HT-29 (cell line): ENCODE results near the gene WT1. TPM values are rescaled to one million over a fixed set of nuclear protein-coding genes. Genes with fewer than 3 reads are reported as not detected.

Source experiments
- DNase-seq: peaks from one replicate; pipeline ENCODE4 v3.0.0-alpha.2; 2015; ENCODE audit warnings: low spot score
- total RNA-seq: library from RNA; depleted of rRNA; stranded (reverse); fragments of >200 nt; shearing (Covaris generic); gene quantifications from 2 replicates; pipeline ENCODE4 v1.2.3, GENCODE V29; 2014

Gene WT1
- total RNA-seq, 1 experiment from 2014 or later: not detected

DNA sequence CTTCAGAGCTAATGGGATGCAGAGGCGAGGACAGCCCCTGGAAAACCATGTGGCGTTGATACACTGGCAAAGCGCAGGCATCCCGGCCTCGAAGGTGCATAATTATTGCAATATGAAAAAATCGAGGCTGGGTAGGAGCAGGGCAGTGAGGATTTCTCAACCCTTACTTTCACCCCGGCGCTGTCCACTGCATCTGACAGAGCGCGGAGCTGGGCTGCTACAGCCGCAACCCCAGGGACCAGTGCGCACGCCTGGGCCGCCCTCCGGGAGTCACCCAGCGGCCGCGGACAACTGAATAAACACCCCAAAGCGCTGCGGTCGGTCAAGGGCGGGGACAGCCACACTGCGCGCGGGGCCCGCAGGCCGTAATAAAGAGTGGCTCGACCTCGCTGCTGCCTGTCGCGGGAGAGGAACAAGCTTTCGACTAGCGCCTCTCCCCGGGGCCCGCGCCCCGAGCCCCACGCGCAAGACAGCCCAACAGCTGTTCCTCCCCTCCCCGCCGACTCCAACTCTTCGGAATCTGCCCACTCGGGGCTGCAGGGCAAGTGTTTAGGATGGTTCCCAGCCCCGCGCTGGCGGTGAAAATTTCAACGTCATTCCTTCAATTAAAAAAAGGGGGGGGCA lies 3.6 kb upstream of the WT1 start:
- no peak for DNase-seq

DNA sequence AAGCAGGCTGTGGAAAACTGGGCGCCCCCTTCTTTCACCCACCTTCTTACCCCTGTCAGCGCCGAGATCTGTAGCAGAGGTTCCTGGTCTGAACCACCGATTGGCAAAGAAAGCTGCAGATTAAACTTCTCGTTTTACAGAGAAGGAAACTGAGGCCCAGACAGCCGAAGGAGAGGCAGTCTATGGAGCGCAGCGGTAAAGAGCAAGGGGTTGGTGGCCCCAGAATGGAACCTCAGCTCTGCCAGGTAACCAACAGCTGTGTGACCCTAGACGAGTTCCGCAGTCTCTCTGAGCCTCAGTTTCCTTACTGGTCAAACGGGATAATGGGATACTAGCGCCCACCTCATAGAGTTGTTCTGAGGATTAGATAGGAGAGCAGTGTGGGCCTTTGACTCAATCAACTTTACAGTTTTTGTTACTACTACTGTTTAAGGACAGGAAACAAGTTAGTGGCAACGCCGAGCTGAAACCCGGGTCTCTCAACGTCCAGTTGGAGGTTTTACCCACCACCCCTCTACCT lies 3.1 kb upstream of the WT1 start:
- DNase-seq: no peak

DNA sequence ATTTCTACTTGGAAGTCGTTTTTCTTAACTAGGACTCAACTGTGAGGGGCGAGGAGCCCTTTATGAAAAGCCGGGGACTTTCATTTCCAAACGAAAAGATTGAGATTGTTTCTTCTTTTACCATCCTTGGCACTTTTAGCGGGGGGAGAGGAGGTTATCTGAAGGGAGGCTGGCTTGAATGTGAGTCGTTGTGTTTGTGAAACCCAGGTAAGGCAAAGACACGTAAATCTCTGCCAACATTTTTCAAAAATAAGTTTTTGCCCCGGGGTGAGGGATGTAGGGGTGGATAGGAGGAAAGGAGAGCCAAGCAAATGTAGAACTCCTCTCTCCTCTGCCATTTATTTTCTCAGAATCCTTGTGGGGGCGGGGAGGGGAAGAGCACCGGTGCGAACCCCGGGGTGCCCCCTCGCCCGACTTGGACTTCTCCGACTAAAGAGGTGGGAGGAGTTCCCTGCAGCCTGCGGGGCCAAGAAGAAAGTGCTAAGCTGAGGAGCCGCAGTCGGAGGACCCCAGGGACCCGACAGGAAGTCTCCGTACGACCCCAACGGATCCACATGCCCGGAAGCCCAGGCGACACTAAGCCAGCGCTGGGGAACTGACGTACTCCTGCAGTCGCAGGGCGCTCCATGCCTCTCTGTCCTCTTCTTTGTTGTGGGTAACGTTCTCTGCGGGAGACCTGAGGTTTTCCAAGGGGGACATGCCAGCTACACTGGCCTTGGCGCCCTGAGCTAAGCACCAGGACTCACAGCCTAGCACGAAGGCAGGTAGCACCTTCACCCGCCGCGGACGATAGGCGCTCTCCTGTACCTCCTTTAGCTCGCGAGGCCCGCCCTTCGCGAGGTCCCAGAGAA lies 2.4 kb upstream of the WT1 start:
- DNase-seq: no peak

DNA sequence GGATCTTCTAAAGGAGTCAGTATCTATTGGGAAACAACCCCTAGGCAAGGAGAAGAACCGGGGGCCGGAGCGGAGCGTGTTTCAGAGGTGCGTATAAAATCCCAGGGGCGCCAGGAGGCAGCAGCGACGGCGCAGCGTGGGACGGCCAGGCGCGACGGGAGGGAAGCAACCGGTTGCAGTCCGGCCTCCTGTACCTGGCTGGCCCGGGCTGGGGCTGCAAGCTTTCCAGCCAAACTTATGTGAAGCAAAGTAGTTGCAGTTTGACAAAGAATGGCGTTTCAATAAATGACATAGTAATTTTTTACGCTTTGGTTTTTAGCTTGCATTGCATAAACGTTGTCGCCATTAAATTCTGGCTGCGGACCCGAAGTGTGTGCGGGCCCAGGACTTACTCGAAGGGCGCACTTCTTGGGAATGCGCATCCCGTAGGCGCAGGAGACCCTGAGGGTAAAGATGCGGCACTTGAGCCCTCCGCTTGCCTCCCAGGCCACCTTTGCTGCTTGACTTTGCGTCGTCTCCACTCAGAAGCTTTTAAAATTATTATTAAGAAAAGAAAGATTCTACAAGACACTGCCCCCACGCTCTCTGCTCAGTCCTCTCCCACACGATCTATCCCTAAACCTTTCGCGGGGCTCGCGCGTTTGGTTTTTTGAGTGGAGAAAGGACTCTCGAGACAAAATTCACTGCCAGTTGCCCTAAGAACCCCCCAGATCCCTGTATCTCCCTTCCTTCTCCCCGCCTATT lies 1.6 kb upstream of the WT1 start:
- DNase-seq: no peak

DNA sequence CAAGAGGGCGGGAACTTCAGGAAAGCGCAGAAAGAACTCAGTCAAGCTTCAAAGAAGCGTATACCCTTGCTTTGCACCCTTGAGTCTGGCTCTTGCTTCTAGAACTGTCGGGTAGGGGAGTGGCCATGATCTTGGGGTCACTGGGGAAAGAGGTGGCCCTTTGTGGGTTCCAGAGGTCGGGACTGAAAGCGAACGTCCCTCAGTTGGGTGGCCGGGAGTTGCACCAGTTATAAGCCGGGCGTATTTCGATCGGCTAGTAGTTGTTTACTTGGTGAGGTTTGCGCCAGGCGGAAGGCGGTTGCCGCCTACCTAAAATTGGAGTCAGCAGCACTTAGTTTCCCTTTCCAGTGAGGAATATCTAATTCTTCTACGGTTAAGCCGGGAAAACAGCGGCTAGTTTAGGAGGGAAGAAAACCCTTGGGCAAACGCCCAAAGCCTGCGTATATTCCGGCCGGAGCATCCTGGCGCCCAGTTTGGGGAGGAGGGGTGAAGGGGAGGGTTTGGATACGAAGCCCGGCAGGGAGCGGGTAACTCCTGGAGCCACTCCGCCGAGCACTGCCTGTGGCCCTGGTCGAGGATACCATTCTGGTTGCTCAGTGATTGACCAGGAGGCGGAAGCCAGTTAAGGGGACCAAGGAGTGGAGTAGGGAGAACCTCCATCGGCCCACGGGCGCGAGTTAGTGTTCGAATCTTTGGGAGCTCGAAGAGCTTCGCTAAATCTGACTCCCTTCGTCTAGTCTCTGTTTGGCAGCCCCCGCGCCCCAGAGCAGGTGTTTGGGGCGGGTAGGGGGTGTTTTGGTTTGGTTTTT lies 807 bp upstream of the WT1 start:
- DNase-seq: no peak

DNA sequence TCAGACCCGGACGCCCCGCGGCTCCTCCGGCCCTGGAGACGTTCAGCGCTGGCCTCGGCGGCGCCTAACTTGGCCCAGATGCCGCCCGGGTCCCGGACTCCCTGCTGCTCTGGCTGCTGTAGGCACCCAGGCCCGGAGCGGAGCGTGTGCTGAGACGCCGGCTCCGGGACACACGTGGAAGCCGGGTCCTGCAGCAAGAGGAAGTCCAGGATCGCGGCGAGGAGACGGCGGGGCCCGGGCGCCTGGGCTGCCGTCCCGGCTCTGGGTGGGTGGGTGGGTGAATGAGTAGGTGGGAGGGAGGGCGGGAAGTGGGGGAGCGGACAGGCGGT lies 223 bp downstream of the WT1 start:
- no peak for DNase-seq

DNA sequence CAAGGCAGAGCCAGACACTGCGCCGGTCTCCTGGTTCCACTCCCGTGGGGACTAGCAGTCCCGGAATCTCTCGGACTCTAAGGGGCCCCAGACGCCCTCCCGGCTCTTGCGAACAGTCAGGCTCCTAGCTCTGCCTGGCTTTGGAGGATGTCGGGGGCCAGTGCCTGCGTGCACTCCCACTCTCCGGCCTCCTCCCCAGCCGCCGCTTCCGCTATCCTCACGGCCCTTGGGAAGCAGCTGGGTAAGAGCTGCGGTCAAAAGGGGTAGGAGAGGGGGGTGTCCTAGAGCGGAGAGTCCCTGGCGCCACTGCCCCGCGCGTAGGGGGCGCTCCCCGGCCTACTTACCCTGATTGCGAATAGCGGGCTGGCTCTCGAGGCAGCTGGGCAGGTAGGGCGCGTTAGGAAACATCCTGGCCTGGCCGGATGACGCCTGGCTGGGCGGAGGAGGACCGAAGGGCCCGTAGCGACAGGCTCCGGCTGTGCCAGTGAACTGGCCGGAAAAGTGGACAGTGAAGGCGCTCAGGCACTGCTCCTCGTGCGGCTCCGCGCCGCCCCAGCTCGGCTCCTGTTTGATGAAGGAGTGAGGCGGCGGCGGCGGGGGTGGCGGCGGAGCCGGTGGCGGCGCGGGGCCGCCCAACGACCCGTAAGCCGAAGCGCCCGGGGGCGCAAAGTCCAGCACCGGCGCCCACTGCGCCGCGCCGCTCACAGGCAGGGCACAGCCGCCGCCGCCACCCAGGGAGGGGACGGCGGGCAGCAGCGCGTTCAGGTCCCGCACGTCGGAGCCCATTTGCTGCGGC lies 785 bp downstream of the WT1 start:
- DNase-seq: no peak

DNA sequence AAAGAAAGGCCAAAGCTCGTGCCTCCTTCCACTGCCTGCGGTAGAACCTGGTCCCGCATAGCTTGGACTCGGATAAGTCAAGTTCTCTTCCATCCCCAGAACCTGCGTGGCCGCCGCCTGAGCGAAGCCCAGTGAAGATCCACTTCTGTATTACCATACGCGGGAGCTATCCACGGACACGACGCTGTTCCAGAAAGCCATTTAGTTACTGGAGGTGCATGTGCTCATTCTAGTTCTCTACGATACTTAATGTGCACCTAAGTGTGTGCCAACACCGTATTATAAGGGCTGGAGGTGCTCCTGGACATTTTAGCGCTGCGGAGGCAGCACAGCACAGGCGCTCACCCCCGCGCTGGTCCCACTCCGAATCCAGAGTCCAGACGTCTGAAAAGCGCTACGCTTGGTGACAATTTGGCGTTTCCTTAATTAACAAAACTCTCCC lies 1.4 kb downstream of the WT1 start:
- no peak for DNase-seq

DNA sequence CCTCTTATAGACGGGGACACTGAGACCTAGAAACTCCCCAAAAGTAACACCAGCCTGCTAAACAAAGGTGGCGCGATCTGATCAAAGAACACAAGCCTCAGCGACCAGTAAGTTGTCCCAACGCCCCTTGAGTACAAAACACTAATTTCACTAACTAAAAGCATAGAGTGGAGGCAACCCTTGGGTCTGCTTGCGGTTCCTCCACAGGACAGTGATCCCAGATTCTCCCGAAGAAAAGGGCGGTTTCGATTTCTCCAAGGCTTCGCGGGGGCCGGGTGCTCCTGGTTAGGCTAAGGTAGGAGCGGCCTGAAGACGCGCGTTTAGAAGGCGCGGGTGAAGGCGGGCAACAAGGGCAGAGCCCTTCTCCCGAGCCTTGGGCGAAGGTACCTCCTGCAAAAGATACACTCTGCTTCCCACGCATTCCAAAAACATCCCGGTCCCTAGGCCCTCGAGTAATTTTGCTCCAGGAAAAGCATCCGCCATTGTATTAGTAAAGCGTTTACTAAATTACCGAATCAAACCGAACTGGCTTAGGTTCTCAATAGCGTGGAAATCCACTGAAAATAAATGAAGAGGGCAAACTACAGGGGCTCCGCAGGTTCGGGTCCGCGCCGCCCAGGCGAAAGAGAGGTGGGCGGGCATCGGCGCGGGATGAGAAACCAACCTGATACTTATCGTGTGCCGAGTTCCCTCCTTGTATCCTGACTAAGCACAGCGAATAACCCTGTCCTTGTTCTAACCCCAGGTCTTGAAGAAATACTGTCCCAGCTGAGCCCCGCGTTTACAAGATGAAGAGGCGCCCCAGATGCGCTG lies 2.0 kb downstream of the WT1 start:
- DNase-seq: no peak

DNA sequence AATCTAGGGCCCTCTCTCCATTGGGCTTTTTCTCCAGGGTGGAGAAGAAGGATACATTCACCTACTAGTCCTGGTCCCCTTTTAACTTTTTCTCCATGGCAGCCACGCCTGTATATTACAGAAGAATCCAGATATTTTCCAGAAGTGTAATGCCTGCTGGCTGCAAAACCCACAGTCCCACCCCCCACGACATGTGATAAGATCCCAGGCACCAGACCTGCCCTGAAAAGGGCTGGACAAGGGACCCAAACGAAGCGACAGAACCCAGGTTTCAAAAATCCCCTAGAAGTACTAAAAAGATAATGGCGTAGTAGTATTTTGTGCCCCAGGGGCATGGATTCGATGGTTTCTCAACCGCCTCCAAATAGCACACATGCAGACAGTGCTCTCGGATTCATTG lies 2.8 kb downstream of the WT1 start:
- DNase-seq: no peak

DNA sequence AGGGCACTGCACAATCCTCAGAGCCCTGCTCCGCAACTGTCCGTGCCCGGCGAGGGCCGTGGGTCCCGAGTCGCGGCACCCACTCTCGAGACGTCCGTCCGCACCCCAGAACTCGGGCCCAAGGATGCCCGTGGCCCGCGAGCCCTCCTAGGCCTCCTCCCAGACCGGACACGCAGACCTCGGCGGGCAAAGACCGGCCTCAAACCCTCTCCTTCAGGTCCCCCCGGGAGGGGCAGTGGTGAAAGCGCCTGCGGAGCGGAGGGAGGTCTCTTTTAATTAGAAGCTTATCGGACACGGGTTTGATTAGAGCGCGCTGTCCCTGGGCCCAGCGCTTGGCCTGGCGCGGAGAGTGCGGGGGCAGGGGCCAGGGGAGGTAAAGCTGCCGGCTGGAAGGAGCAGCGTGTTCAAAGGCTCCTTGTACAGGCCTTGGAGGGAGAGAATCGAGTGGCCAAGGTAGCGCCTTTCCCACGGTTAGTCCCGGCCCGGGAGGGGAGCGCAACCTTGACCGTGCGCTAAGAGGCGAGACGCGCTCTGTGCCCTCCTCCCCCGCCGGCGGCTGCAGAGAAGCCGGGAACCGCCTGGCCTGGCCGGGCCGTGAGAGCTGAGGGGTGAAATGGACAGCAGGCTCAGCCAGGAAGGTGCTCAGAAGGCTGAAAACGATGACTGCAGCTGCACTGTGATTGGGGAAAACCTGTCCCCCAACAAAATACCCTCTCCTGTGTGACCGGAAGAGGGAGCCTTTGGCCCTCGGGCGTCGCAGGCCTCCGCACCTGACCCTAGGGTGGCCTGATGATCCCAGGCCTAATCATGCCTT lies 4.6 kb downstream of the WT1 start:
- no peak for DNase-seq

DNA sequence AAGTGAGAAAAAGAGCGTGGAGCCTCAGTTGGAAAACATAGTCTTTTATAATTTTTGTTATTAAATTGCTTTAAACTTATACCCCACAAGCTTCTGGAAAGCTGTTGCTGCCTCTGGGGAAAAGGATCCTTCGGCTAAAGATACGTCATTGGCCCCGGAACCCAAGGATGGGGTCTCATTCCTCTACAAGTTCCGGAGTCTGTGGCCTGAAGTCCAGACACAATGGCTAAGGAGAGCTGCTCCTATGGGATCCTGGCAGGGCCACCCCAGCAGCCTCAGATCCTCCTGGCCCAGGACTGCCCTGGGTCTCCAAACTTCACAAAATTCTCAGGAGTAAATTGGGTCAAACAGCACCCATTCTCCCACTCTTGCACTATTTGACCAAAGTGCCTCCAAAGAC lies 5.9 kb downstream of the WT1 start:
- no peak for DNase-seq

DNA sequence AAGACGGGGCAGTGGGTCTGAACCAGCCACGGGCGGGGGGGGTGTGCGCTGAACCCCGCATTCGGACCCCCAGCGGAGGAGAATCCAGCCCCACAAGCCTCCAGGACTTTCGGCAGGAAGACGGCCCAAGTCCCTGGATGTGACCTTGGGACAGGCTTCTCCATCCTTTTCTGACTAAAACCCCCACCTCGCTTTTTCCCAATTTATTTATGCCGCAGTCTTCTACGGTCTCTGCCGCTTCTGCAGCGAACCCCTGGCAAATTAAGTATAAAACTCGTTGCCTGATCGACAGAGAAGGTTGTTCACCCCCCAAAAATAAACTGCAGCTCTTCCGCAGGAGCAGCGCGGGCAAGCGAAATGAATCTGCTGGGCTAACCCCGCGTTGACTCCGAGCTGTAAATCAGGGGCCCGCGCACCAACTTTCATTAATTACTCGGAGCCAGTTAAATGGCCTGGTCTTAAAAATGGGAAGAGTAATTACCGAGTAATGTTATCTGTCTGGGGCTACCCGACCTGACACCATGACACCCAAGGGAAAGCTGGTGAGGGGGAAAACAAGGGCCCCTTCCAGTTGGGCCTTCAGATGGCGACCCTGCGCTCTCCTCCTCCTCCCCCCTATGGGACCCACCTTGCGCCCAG lies 6.6 kb downstream of the WT1 start:
- no peak for DNase-seq

DNA sequence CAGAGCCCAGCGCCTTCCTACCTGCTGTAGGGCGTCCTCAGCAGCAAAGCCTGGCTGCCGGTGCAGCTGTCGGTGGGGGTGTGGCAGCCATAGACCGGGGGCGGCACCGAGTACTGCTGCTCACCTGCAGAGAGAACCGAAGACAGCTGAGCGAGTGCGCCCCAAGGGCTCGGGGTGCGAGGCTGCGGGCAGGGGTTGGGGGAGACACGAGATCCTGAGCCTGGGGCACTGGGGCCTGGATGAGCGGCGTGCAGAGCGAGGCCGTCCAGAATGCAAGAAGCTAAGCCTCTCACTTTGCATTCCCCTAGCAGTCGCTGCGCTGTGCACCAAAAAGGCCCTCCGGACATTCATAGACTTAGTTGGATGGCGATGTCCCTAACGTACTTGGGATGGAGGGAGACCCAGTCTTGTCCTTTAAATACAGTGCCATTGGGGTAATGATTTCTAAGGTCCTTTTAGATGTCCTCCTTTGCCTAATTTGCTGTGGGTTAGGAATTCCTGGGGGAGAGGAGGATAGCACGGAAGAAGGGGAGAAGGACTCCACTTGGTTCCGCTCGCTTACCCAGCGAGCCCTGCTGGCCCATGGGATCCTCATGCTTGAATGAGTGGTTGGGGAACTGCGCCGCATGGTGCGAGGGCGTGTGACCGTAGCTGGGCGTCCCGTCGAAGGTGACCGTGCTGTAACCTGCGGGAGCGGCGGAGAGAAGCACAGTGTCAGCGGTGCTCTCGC lies 7.2 kb downstream of the WT1 start:
- DNase-seq: no peak

DNA sequence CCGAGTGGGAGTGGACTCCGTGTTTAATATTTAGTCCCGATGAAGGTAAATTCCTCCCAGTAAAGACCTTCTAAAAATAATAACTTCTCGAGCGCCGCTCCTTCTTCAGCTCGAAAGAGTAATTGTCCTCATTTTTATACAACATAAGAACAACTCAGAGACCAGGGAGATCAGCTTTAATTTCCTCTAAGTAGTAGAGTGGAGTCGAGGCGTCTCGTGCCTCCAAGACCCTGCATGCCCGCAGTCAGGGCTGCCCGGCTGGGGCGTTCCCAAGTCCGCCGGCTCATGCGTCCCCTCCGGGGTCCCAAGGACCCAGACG lies 7.8 kb downstream of the WT1 start:
- no peak for DNase-seq

DNA sequence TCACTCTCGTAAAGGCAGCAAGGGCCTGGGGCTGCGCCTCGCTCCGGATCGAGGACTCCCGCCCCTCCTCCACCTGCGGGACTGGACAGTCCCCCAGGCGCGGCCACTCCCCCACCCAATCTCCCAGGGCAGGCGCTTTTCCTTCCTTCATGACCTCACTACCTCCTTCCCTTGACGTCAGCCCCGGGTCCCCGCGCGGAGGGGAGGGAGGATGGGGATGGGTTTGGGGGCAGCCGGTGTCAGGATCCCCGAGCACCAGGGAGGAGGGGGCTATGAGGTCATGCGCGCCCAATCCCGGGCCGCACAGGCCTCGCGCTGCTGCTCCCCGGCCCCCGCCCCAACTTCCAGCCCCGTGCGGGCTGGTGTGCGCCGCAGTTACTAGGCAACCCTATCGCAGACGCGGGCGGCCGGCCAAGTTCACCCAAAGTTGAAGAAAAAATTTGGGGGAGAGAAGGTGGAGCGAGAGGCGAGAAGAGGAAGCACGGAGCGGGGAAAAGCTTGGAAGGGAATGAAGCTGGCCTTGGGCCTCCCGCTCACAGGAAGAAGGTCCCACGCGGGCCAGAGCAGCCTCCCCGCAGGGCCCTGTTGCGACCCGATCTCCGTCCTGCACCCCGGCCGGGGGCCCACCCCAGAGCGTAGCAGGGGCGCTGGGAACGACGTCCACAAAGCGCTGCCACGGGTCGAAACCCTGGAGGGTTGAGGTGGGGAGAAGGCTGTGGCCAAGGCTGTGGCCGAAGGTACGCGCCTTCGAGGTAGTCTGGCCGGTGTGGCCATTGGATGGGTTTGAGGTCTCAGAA lies 8.3 kb downstream of the WT1 start:
- DNase-seq: no peak

DNA sequence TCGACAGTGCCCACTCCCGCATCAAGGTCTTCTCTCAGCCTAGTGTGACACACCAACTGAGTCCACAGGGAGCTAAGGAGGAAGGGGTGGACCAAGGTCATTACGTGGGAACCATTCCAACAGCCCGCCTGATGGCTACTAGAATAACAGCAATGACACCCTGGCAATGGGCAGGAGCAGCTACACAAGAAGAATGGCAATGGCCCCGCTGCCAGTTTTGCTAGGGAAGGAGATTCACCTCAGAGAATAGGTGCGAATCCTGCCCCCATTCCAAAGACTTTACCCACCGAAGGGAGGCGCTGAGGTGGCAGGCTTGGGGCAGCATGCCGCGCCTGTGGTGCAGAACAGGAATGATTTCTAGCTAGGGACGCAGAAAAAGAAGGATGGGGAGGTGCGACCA lies 9.1 kb downstream of the WT1 start:
- DNase-seq: no peak
